Ovary (tissue), 9 donors: ENCODE measurements around the gene PYGB. TPM values are rescaled to one million over a fixed set of nuclear protein-coding genes. Genes with fewer than 3 reads are reported as not detected.

Experiments
- DNase-seq, 5 donors: peaks; one replicate each; pipeline ENCODE4 v3.0.0-alpha.2; 2019 to 2020
- H3K27ac ChIP-seq, 2 donors: fragments of 200-600 bp; one replicate each; pipeline versions ENCODE4 v1.5.1 to v1.8.0; 2019 to 2022
- H3K27me3 ChIP-seq: fragments of 200-600 bp; one replicate; pipeline ENCODE4 v1.8.0; 2022
- H3K36me3 ChIP-seq: fragments of 200-600 bp; sonication (generic); one replicate; pipeline ENCODE4 v1.5.1; 2019
- H3K4me1 ChIP-seq: one replicate; pipeline ENCODE4 v1.8.1; 2013; ENCODE audit warnings: mild to moderate bottlenecking, moderate library complexity; ENCODE audit not compliant: insufficient read depth
- H3K4me3 ChIP-seq: fragments of 200-600 bp; sonication (generic); one replicate; pipeline ENCODE4 v1.5.1; 2017
- H3K9me3 ChIP-seq, 2 donors: fragments of 200-600 bp in 1 of 2; sonication (generic) in 1 of 2; one replicate each; pipeline versions ENCODE4 v1.5.1 to v1.8.1; 2013 to 2019; ENCODE audit warnings: mild to moderate bottlenecking in 1 of 2, moderate library complexity in 1 of 2
- EP300 ChIP-seq: sonication (generic); formaldehyde crosslinking; IDR thresholded peaks from one replicate; pipeline ENCODE4 v1.6.1; 2017; ENCODE audit warnings: antibody characterized with exemption
- POLR2A ChIP-seq: fragments of 450-650 bp; IDR thresholded peaks from one replicate; pipeline ENCODE4 v1.6.1; 2017; ENCODE audit warnings: antibody characterized with exemption, mild to moderate bottlenecking, moderate library complexity
- WGBS, 3 donors: extraction: QIAGEN DNeasy Blood & Tissue Kit in 1 of 3; methylation state at CpG; one replicate each; pipeline versions ENCODE4 v1.1.5 to v1.1.7; 2013 to 2017; 5-methylcytosine and 5-hydroxymethylcytosine counted together
- intact Hi-C, 4 donors: fragments of 100-400 bp; cut with DNase I; formaldehyde crosslinking; loops; one replicate each; pipeline versions ENCODE4 v1.11.0 to v1.15.1; 2022 to 2023
- polyA plus RNA-seq, 2 donors: library from polyadenylated mRNA; stranded (reverse); fragments of 200-250 nt in 1 of 2; fragments of 350-450 nt in 1 of 2; fragmentation: Illumina TruSeq in 1 of 2; extraction: RNeasy Lipid Tissue Mini Kit (QIAGEN cat#74804) in 1 of 2; gene quantifications; one replicate each; pipeline ENCODE4 v1.2.3, GENCODE V29; 2013 to 2014
- total RNA-seq, 7 donors: library from RNA; depleted of rRNA in 2 of 7; stranded (reverse); fragments of >200 nt in 2 of 7; fragmentation: NEBNext Ultra II Directional in 3 of 7; extraction: Animal tissue kit (Norgen Biotek cat#: 25700) in 3 of 7; gene quantifications; one replicate each; pipeline versions ENCODE4 v1.1.0 to v1.2.4, GENCODE V29; 2016 to 2023
- TF ChIP-seq, protein P1 (sequence below), 3 donors: fragments of 450-650 bp in 2 of 3; fragments of 200-600 bp in 1 of 3; IDR thresholded peaks; one replicate each; pipeline versions ENCODE4 v1.5.1 to v1.8.0; 2016 to 2022; ENCODE audit warnings: antibody characterized with exemption in 3 of 3, mild to moderate bottlenecking in 1 of 3
- donor health status: DM: no; HTN: no; CAD: no; lungs with moderate emphysema.
- donor health status: DM: no; HTN: no; CAD: no.
- donor health status: Bipolar disorder and iron deficiency.
- donor health status: DM: yes; HTN: yes; CAD: no.
- donor health status: DM: no; HTN: no; CAD: no.
- donor health status: DM: yes; HTN: yes; CAD: no.

Gene PYGB
- total and polyA plus RNA-seq, 9 donors, result 23.1 to 54.2 (median 38.3) TPM

DNA sequence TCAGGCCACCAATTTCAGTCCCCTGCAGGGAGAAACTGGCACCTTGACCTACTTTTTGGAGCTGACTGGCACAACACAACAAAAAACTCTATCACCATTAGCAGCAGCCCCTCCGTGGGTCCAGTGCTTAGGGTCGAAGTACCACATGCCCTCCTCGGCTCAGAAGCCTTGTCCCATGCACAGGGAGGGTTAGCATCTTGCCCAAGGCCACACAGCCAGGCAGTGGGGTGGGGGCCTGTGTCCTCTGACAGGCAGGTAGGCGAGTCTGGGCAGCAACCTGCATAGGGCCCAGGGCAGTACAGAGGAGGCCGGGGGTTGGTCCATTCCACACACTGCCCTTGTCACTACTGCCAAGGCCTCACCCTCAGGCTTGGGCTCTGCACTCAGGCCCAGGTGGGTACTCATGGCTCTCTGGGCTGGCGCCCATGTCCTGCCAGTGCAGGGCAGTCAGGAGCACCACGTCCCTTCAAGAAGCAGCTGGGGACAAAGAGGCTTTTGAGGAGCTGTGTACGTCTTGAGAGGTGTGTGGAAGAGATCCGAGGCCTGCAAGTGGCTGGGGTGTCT is 53.6 kb downstream of the PYGB start:
- no peaks in the 10 kb centered on the region for H3K36me3 ChIP-seq
- WGBS, 3 donors, result 84 to 85% (median 85%) methylated on average over 9 of the region's 9 CpGs

DNA sequence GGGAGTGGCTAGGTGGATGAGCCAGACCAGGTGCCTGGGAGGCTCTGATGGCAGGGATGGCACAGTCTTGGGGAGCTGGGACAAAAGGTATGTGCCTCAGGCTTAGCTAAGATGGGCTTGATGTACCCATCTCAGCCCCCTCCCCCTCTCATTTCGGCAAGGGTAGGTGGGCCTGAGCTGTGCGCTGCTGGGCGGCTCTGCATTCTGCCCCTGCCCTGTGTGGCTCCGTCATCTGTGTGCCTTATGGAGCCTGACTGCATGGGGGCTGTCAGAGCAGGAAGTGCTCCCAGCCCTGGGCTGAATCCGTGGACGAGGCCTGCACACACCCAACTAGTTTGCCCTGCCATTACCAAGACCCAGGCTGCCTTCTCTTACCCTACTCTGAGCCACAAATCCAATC is 54.7 kb downstream of the PYGB start:
- H3K9me3 ChIP-seq, result no peaks in the 10 kb centered on the region
- H3K27ac ChIP-seq, result no peak overlapping the region
- WGBS, 3 donors, result 91 to 97% (median 96%) methylated on average over 6 of the region's 6 CpGs
- intact Hi-C loops, result loop anchor here in 1 of 4 donors (10.0 kb wide), 1 partner anchor 58 kb away; the partner anchor contains the start of gene PYGB
- no peaks in the 10 kb centered on the region for H3K36me3 ChIP-seq
- H3K4me3 ChIP-seq, result no peak overlapping the region
- H3K4me1 ChIP-seq, result no peaks in the 10 kb centered on the region
- DNase-seq, result no peak
- TF ChIP-seq POLR2A, result no peak
- TF ChIP-seq, protein P1, sequence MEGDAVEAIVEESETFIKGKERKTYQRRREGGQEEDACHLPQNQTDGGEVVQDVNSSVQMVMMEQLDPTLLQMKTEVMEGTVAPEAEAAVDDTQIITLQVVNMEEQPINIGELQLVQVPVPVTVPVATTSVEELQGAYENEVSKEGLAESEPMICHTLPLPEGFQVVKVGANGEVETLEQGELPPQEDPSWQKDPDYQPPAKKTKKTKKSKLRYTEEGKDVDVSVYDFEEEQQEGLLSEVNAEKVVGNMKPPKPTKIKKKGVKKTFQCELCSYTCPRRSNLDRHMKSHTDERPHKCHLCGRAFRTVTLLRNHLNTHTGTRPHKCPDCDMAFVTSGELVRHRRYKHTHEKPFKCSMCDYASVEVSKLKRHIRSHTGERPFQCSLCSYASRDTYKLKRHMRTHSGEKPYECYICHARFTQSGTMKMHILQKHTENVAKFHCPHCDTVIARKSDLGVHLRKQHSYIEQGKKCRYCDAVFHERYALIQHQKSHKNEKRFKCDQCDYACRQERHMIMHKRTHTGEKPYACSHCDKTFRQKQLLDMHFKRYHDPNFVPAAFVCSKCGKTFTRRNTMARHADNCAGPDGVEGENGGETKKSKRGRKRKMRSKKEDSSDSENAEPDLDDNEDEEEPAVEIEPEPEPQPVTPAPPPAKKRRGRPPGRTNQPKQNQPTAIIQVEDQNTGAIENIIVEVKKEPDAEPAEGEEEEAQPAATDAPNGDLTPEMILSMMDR (IDR thresholded peaks at IDR 0.05), result no peak
- TF ChIP-seq EP300, result no peak
- no peaks in the 10 kb centered on the region for H3K27me3 ChIP-seq

More for the DNA sequence above, 53.6 kb downstream of the PYGB start:
- no peak overlapping the region for H3K4me3 ChIP-seq
- no peak for DNase-seq
- intact Hi-C loops, result loop anchor here in 1 of 4 donors (10.0 kb wide), 1 partner anchor 57 kb away; the partner anchor contains the start of gene PYGB
- H3K27me3 ChIP-seq, result no peaks in the 10 kb centered on the region
- no peaks in the 10 kb centered on the region for H3K4me1 ChIP-seq
- no peak overlapping the region for H3K27ac ChIP-seq
- H3K9me3 ChIP-seq, result no peaks in the 10 kb centered on the region
- TF ChIP-seq, protein P1 (IDR thresholded peaks at IDR 0.05), result no peak
- TF ChIP-seq EP300, result no peak
- no peak for TF ChIP-seq POLR2A

DNA sequence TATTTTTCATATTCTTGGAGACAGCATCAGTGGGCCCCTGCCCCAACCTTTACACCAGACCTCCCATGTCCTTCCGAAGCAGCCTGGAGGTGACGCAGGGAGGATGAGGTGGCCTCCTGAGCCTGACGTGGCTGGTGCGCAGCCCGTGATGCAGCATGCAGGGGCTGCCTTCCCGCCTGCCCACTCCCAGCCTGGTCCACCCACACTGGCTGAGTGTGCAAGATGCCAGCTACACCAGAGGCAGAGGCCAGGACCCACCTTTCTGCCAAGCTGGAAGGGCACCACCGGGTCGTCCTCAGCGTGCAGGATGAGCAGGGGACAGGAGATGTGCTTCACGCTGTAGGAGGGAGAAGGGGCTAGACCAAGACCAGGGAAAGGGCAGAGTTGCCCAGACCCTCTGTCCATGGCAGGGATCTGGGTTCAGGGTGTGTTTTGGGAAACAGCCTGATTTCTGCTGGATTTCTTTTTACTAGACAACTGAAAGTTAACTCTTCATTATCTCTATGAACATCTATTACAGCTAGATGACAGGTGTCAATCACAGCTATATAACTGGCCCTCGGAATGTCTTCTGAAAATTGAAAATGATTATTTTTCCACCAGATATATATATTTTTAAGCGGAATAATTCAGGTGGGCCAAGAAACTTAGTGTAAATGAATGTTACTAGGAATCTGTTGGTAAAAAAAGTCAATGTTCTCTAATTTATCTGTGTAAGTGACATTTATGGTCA is 55.6 kb downstream of the PYGB start:
- no peaks in the 10 kb centered on the region for H3K9me3 ChIP-seq
- no peak for DNase-seq
- no peaks in the 10 kb centered on the region for H3K4me1 ChIP-seq
- WGBS, 3 donors, result 91 to 93% (median 93%) methylated on average over 12 of the region's 12 CpGs
- TF ChIP-seq EP300 (no peak), POLR2A (no peak)
- TF ChIP-seq, protein P1 (IDR thresholded peaks at IDR 0.05), result no peak
- no peaks in the 10 kb centered on the region for H3K27me3 ChIP-seq
- intact Hi-C loops, result loop anchor here in 1 of 4 donors (10.0 kb wide), 1 partner anchor 59 kb away; the partner anchor contains the start of gene PYGB
- no peaks in the 10 kb centered on the region for H3K36me3 ChIP-seq
- no peak overlapping the region for H3K27ac ChIP-seq
- no peak overlapping the region for H3K4me3 ChIP-seq

DNA sequence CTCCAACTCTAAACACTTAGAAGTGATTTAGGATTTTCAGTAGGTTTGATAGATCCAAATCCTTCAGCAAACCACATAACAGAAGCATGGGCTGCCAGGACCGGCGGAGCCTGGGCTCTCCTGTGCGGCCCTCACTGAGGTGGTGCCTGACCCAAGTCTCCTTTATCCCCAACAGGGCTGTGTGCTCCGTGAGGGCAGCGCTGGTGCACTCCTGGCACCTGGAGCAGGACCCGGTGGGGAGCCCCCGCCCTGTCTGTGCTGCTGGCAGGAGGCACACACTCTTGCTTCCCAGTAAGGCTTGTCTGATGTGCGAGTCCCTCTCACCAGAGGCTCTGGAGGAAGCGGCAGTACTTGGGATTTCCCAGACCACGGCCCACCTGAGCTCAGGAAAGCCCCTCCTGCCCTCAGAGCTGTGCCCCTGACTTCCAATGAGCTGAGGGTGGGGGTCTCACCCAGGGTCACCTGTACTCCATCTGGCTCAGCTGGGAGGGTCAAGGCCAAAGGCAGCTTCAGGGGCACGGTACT is 56.2 kb downstream of the PYGB start:
- Histone ChIP-seq H3K4me1 (no peaks in the 10 kb centered on the region), H3K27me3 (no peaks in the 10 kb centered on the region), H3K36me3 (no peaks in the 10 kb centered on the region), H3K27ac (no peak overlapping the region), H3K4me3 (no peak overlapping the region), H3K9me3 (no peaks in the 10 kb centered on the region)
- no peak for DNase-seq
- WGBS, 3 donors, result 77 to 85% (median 78%) methylated on average over 11 of the region's 11 CpGs
- intact Hi-C loops, result loop anchor here in 1 of 4 donors (10.0 kb wide), 1 partner anchor 59 kb away; the partner anchor contains the start of gene PYGB
- TF ChIP-seq, protein P1 (IDR thresholded peaks at IDR 0.05), result no peak
- TF ChIP-seq EP300 (no peak), POLR2A (no peak)
